CD4-positive, alpha-beta T cell (primary cell): ENCODE measurements around the gene PPDPF. TPM values are rescaled to one million over a fixed set of nuclear protein-coding genes. Genes with fewer than 3 reads are reported as not detected.
A peak's percentile ranks its signal among the peaks of the same experiment; 100 is the strongest.

Experiments used
- ATAC-seq: fragments of 200-7000 bp; cut with Tn5 transposase; one replicate; pipeline ENCODE4 v1.10.0; 2022; ENCODE audit warnings: mild to moderate bottlenecking; ENCODE audit not compliant: poor library complexity
- CTCF ChIA-PET: fragments of 350-600 bp; sonication (Branson Sonifier 250); formaldehyde crosslinking; loops from one replicate; lab custom pipeline; 2021; ENCODE audit warnings: antibody characterized with exemption, inconsistent platforms; lab: Charles Lee
- POLR2A ChIA-PET: fragments of 350-600 bp; sonication (Branson Sonifier 250); formaldehyde crosslinking; loops from one replicate; lab custom pipeline; 2021; ENCODE audit warnings: antibody characterized with exemption, inconsistent platforms; lab: Charles Lee
- DNase-seq, 14 experiments: peaks; one replicate each; pipeline ENCODE4 v3.0.0-alpha.2; 2013 to 2020; ENCODE audit warnings: mixed read lengths in 2 of 14
- H3K27ac ChIP-seq, 2 donors: one replicate each; pipeline versions ENCODE4 v1.5.1 to v1.7.0; 2013; ENCODE audit warnings: low read length in 2 of 2, low read depth in 1 of 2, mild to moderate bottlenecking in 1 of 2
- H3K27me3 ChIP-seq, 2 experiments: 1 replicate in 1 of 2; 2 replicates in 1 of 2; pipeline versions ENCODE4 v1.6.1 to v1.7.0; 2013; ENCODE audit warnings: low read length in 2 of 2, control low read depth in 1 of 2, mild to moderate bottlenecking in 1 of 2, moderate library complexity in 1 of 2; ENCODE audit not compliant: insufficient read depth in 2 of 2, control insufficient read depth in 1 of 2
- H3K36me3 ChIP-seq: one replicate; pipeline ENCODE4 v1.6.1; 2013; ENCODE audit warnings: low read length, control low read depth; ENCODE audit not compliant: insufficient read depth
- H3K4me1 ChIP-seq: one replicate; pipeline ENCODE4 v1.6.1; 2013; ENCODE audit warnings: low read length, control low read depth; ENCODE audit not compliant: insufficient read depth
- H3K4me3 ChIP-seq: one replicate; pipeline ENCODE4 v1.5.1; 2013; ENCODE audit warnings: mild to moderate bottlenecking, low read length, moderate library complexity
- H3K9me3 ChIP-seq, 2 experiments: 1 replicate in 1 of 2; 2 replicates in 1 of 2; pipeline versions ENCODE4 v1.6.1 to v1.7.0; 2013; ENCODE audit warnings: low read length in 2 of 2, mild to moderate bottlenecking in 2 of 2, control low read depth in 1 of 2, moderate library complexity in 1 of 2; ENCODE audit not compliant: control insufficient read depth in 1 of 2, insufficient read depth in 1 of 2
- H3K27ac Mint-ChIP-seq: one replicate; pipeline ENCODE4 v1.8.0; 2020; ENCODE audit warnings: mixed read lengths
- H3K27me3 Mint-ChIP-seq: one replicate; pipeline ENCODE4 v1.8.0; 2021; ENCODE audit warnings: mixed read lengths
- H3K36me3 Mint-ChIP-seq: one replicate; pipeline ENCODE4 v1.8.0; 2021; ENCODE audit warnings: low read depth, mixed read lengths
- H3K4me1 Mint-ChIP-seq: one replicate; pipeline ENCODE4 v1.8.0; 2021; ENCODE audit warnings: low read depth, mixed read lengths
- H3K4me3 Mint-ChIP-seq: one replicate; pipeline ENCODE4 v1.8.0; 2020; ENCODE audit warnings: mild to moderate bottlenecking, mixed read lengths
- H3K9me3 Mint-ChIP-seq: one replicate; pipeline ENCODE4 v1.8.0; 2020; ENCODE audit warnings: mixed read lengths
- intact Hi-C, 2 experiments: fragments of 100-400 bp; cut with DNase I in 1 of 2; cut with micrococcal nuclease in 1 of 2; formaldehyde crosslinking; loops; one replicate each; pipeline versions ENCODE4 v1.15.1 to v1.9.0; 2023 to 2025; cut with DNase I, micrococcal nuclease
- total RNA-seq, 174 experiments: library from RNA in 2 of 174; stranded (reverse) in 2 of 174; gene quantifications; one replicate each; pipeline ENCODE4 v1.2.3 and lab custom pipeline; 2021 to 2026
- TF ChIP-seq, protein P1 (sequence below): fragments of 200-600 bp; IDR thresholded peaks from one replicate; pipeline ENCODE4 v1.8.0; 2022; ENCODE audit warnings: antibody characterized with exemption, mild to moderate bottlenecking

Gene PPDPF
- total RNA-seq, 2 experiments from 2014 or later: 249 to 251 TPM

DNA sequence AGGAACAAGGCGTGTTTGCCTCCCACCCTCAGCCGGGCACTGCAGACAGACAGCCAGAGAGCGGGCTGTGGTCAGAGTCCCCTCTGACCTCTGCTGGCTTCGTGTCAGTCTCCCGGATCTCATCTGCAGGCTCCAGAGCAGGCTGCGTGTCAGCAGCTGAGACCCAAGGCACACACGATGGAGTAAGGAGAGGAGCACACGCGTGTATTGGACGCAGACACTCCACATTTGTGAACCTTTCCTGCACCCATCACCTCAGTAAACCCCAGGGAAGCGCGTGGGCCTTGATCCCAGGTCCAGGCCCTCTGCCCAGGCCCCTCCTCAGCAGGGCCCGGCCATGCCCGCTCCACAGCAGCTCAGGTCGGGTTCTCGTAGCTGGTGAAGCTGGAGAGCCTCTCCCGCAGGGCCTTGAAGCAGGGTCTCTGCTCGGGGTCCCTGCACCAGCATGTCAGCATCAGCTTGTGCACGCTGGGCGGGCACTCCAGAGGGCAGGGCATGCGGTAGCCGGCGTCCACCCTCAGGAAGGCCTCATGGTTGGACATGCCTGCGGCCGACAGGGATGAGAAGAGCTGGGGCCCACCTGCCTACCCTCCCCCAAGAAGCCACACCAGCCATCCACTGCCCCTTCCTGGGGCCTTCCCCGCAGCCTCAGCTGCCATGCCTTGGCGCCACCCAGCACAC, 8.8 kb downstream of the PPDPF start:
- Histone ChIP-seq H3K4me1 (no peaks in the 10 kb centered on the region), H3K4me3 (no peak overlapping the region), H3K9me3 (peaks cover 0 to 8% of the 10 kb centered on the region in 2 experiments), H3K27ac (no peak overlapping the region), H3K36me3 (no peaks in the 10 kb centered on the region), H3K27me3 (no peaks in the 10 kb centered on the region)
- ATAC-seq: no peak
- TF ChIP-seq, protein P1, sequence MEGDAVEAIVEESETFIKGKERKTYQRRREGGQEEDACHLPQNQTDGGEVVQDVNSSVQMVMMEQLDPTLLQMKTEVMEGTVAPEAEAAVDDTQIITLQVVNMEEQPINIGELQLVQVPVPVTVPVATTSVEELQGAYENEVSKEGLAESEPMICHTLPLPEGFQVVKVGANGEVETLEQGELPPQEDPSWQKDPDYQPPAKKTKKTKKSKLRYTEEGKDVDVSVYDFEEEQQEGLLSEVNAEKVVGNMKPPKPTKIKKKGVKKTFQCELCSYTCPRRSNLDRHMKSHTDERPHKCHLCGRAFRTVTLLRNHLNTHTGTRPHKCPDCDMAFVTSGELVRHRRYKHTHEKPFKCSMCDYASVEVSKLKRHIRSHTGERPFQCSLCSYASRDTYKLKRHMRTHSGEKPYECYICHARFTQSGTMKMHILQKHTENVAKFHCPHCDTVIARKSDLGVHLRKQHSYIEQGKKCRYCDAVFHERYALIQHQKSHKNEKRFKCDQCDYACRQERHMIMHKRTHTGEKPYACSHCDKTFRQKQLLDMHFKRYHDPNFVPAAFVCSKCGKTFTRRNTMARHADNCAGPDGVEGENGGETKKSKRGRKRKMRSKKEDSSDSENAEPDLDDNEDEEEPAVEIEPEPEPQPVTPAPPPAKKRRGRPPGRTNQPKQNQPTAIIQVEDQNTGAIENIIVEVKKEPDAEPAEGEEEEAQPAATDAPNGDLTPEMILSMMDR: no peak
- no peaks in the 10 kb centered on the region for H3K9me3 Mint-ChIP-seq
- peaks cover 8% of the 10 kb centered on the region for H3K36me3 Mint-ChIP-seq
- ChIA-PET CTCF (interaction anchor here (0.7 kb wide), 1 partner anchor 8 kb away, joined by 3 read pairs; no protein-coding TSS in a partner anchor), POLR2A (interaction anchor here (1.4 to 2.2 kb wide), 2 partner anchors 8 kb away, joined by 6 to 10 read pairs; partner anchors contain the start of genes PPDPF and PTK6)
- H3K27me3 Mint-ChIP-seq: no peaks in the 10 kb centered on the region
- DNase-seq: no peak
- intact Hi-C loops: no loop called here
- H3K4me3 Mint-ChIP-seq: no peak overlapping the region
- H3K27ac Mint-ChIP-seq: no peak overlapping the region
- H3K4me1 Mint-ChIP-seq: peaks cover 7% of the 10 kb centered on the region

DNA sequence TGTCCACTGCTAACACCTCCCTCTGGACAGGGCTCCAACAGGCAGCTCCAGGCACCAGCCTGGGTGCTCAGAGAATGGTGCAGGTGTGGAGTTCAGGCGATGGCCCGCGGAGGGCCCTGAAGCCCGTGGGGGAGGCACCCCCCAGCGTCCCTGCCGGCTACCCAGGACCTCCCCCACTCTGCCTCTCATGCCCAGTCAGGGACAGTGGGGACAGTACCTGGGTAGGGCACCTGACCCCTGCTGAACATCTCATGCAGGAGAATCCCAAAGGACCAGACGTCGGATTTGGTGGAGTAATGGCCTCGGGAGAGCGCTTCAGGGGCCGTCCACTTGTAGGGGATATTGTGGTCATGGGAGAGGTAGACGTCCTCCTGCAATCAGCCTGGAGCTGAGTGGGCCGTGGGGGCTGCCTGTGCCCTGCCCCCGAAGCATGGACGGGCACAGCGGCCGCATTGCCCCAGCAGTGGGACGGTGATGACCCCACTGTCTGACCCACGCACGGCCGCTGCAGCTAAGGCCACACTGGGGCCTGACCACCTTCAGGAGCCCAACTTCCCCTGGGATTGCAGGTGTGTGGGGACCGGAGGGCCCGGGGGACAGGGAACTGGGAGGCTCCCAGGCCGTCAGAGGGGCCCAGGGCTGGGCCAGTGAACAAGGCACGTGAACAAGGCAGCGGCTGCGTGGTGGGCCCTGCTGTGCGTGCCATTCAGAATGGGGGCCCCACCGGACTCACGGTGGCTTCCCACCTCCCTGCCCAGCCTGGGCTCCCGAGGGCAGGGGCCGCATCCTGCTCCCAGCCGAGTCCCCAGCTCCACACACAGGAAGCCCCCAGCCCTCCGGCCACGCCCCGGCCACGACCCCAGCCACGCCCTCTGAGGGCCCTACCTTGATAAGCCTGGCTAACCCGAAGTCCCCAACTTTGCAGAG, 9.6 kb downstream of the PPDPF start:
- Mint-ChIP-seq H3K36me3 (peaks cover under 1% of the 10 kb centered on the region), H3K4me3 (no peak overlapping the region), H3K4me1 (peaks cover 7% of the 10 kb centered on the region), H3K27ac (no peak overlapping the region), H3K9me3 (no peaks in the 10 kb centered on the region), H3K27me3 (no peaks in the 10 kb centered on the region)
- TF ChIP-seq, protein P1: no peak
- POLR2A ChIA-PET: interaction anchor here (1.4 to 2.2 kb wide), 2 partner anchors 7 to 9 kb away, joined by 6 to 10 read pairs; partner anchors contain the start of genes PPDPF and PTK6
- Histone ChIP-seq H3K27me3 (no peaks in the 10 kb centered on the region), H3K9me3 (peaks cover 0 to 8% of the 10 kb centered on the region in 2 experiments), H3K4me1 (no peaks in the 10 kb centered on the region), H3K27ac (no peak overlapping the region), H3K4me3 (no peak overlapping the region), H3K36me3 (no peaks in the 10 kb centered on the region)
- DNase-seq (peak in 1 of 14 experiments; percentile 22), ATAC-seq (no peak)
- intact Hi-C loops: no loop called here
- CTCF ChIA-PET: no interaction called here

DNA sequence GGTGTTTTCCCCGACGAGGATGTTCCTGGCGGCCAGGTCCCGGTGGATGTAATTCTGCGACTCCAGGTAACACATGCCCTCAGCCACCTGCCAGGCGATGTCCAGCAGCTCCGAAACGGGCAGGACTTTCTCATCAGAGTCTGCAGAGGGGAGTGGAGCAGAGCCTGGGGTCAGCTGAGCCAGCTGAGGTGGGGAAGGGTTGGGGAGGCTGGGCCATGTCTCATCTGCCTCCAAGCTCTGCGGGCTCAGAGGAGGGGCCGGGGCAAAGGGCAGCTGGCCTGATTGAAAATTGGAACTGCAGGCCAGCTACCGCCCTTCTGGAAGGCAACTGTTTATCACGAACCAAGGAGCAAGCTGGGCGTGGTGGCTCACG, 10.2 kb downstream of the PPDPF start:
- no peaks in the 10 kb centered on the region for H3K27me3 ChIP-seq
- ChIA-PET CTCF (no interaction called here), POLR2A (interaction anchor here (2.2 kb wide), 1 partner anchor 10 kb away, joined by 10 read pairs; the partner anchor contains the start of gene PPDPF)
- intact Hi-C loops: no loop called here
- Mint-ChIP-seq H3K36me3 (no peaks in the 10 kb centered on the region), H3K27ac (no peak overlapping the region), H3K27me3 (no peaks in the 10 kb centered on the region), H3K4me3 (no peak overlapping the region), H3K9me3 (no peaks in the 10 kb centered on the region), H3K4me1 (peaks cover 7% of the 10 kb centered on the region)
- TF ChIP-seq, protein P1: no peak
- no peak for ATAC-seq
- no peaks in the 10 kb centered on the region for H3K4me1 ChIP-seq
- H3K36me3 ChIP-seq: no peaks in the 10 kb centered on the region
- no peak overlapping the region for H3K4me3 ChIP-seq
- no peak overlapping the region for H3K27ac ChIP-seq
- peak in 1 of 14 experiments; percentile 2 for DNase-seq
- H3K9me3 ChIP-seq: peaks cover 0 to 8% of the 10 kb centered on the region in 2 experiments
